ENCODE measurements around the gene LMO7.

DNA sequence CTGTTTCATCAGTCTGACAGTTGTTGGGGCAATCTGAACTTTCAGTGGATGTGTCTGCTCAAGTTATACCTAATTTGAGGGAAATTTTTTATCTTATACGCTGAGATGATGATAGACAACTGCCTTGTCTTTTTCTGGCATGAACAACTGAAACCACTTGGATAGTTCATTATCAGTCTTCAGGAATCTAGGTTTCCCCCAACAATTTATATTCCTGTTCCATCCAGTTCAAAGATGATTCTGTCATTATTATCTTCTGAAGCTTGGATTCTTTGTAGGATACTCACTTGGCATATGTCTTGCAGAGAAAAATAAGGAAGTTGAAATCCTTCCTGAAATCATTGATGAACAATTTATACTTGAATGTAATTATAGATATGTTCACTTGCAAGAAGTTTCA, 193.7 kb downstream of the LMO7 start:
- TF ChIP-seq, protein P1, sequence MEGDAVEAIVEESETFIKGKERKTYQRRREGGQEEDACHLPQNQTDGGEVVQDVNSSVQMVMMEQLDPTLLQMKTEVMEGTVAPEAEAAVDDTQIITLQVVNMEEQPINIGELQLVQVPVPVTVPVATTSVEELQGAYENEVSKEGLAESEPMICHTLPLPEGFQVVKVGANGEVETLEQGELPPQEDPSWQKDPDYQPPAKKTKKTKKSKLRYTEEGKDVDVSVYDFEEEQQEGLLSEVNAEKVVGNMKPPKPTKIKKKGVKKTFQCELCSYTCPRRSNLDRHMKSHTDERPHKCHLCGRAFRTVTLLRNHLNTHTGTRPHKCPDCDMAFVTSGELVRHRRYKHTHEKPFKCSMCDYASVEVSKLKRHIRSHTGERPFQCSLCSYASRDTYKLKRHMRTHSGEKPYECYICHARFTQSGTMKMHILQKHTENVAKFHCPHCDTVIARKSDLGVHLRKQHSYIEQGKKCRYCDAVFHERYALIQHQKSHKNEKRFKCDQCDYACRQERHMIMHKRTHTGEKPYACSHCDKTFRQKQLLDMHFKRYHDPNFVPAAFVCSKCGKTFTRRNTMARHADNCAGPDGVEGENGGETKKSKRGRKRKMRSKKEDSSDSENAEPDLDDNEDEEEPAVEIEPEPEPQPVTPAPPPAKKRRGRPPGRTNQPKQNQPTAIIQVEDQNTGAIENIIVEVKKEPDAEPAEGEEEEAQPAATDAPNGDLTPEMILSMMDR (IDR thresholded peaks at IDR 0.05), result no peak
- TF ChIP-seq SP1 (CRISPR knock-in tag; conservative IDR thresholded peaks at IDR 0.05) (no peak), JAZF1 (CRISPR knock-in tag; IDR thresholded peaks at IDR 0.05) (no peak), SMAD3 (CRISPR knock-in tag; IDR thresholded peaks at IDR 0.05; ENCODE audit: borderline replicate concordance) (no peak), IRF2 (CRISPR knock-in tag; IDR thresholded peaks at IDR 0.05; ENCODE audit: borderline replicate concordance, low read depth) (no peak)
- TF ChIP-seq, protein P2, sequence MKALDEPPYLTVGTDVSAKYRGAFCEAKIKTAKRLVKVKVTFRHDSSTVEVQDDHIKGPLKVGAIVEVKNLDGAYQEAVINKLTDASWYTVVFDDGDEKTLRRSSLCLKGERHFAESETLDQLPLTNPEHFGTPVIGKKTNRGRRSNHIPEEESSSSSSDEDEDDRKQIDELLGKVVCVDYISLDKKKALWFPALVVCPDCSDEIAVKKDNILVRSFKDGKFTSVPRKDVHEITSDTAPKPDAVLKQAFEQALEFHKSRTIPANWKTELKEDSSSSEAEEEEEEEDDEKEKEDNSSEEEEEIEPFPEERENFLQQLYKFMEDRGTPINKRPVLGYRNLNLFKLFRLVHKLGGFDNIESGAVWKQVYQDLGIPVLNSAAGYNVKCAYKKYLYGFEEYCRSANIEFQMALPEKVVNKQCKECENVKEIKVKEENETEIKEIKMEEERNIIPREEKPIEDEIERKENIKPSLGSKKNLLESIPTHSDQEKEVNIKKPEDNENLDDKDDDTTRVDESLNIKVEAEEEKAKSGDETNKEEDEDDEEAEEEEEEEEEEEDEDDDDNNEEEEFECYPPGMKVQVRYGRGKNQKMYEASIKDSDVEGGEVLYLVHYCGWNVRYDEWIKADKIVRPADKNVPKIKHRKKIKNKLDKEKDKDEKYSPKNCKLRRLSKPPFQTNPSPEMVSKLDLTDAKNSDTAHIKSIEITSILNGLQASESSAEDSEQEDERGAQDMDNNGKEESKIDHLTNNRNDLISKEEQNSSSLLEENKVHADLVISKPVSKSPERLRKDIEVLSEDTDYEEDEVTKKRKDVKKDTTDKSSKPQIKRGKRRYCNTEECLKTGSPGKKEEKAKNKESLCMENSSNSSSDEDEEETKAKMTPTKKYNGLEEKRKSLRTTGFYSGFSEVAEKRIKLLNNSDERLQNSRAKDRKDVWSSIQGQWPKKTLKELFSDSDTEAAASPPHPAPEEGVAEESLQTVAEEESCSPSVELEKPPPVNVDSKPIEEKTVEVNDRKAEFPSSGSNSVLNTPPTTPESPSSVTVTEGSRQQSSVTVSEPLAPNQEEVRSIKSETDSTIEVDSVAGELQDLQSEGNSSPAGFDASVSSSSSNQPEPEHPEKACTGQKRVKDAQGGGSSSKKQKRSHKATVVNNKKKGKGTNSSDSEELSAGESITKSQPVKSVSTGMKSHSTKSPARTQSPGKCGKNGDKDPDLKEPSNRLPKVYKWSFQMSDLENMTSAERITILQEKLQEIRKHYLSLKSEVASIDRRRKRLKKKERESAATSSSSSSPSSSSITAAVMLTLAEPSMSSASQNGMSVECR (CRISPR knock-in tag; IDR thresholded peaks at IDR 0.05; ENCODE audit: borderline replicate concordance), result no peak

Measured in WTC11 (cell line).